Non-pigmented ciliary epithelial cell (primary cell): ENCODE measurements around the gene G6PC3.
"Not testable (repeated sequence)": the region's sequence is repeated elsewhere in the genome, so short reads cannot be mapped to it uniquely, and the experiment has no call there.

Source experiments
- DNase-seq: peaks from one replicate; pipeline ENCODE4 v3.0.0-alpha.2; 2010; ENCODE audit warnings: low read depth

The G6PC3 gene

GRCh38 chr17:44070455-44071197 is at the start of gene G6PC3:
G6PC3 (plus strand) TSS chr17:44070735; CDS start chr17:44070966, 231 bp downstream.
- peak; percentile 93 for DNase-seq

GRCh38 chr17:44021227-44021626 is 49.3 kb upstream of the G6PC3 start:
- not testable (repeated sequence) for DNase-seq

GRCh38 chr17:44022246-44022645 is 48.3 kb upstream of the G6PC3 start:
- no peak for DNase-seq

- DNase-seq = no peak
Observed at GRCh38 chr17:44023545-44024270, 46.8 kb upstream of the G6PC3 start.

GRCh38 chr17:44024271-44024663 is 46.3 kb upstream of the G6PC3 start:
- DNase-seq = no peak

GRCh38 chr17:44024853-44025252 is 45.7 kb upstream of the G6PC3 start:
- DNase-seq = no peak

GRCh38 chr17:44029736-44030135 is 40.8 kb upstream of the G6PC3 start:
- DNase-seq = no peak

GRCh38 chr17:44030482-44030881 is 40.1 kb upstream of the G6PC3 start:
- no peak for DNase-seq

- no peak for DNase-seq
Observed at GRCh38 chr17:44033861-44034408, 36.6 kb upstream of the G6PC3 start.

GRCh38 chr17:44034688-44035087 is 35.8 kb upstream of the G6PC3 start:
- DNase-seq = not testable (repeated sequence)

GRCh38 chr17:44037471-44037870 is 33.1 kb upstream of the G6PC3 start:
- DNase-seq = no peak

GRCh38 chr17:44038604-44039011 is 31.9 kb upstream of the G6PC3 start:
- DNase-seq = no peak

GRCh38 chr17:44039829-44040635 is 30.5 kb upstream of the G6PC3 start:
- DNase-seq = peak; percentile 27

GRCh38 chr17:44043272-44043696 is 27.3 kb upstream of the G6PC3 start:
- DNase-seq = no peak

- no peak for DNase-seq
Observed at GRCh38 chr17:44044071-44044470, 26.5 kb upstream of the G6PC3 start.

GRCh38 chr17:44045486-44045885 is 25.0 kb upstream of the G6PC3 start:
- DNase-seq = no peak

- not testable (repeated sequence) for DNase-seq
Observed at GRCh38 chr17:44046893-44047292, 23.6 kb upstream of the G6PC3 start.

- DNase-seq = no peak
Observed at GRCh38 chr17:44049294-44050060, 21.1 kb upstream of the G6PC3 start.

- no peak for DNase-seq
Observed at GRCh38 chr17:44053125-44053872, 17.2 kb upstream of the G6PC3 start.

GRCh38 chr17:44059101-44059892 is 11.2 kb upstream of the G6PC3 start:
- DNase-seq = no peak
